Caco-2 (cell line): ENCODE results near the gene BCAS3. TPM values are rescaled to one million over a fixed set of nuclear protein-coding genes. Genes with fewer than 3 reads are reported as not detected.

Source experiments
- BruUV-seq: library from RNA; stranded (reverse); fragments of 400-500 nt; replicated peaks from 2 replicates; lab custom pipeline; 2021; lab: Mats Ljungman, UMichigan
- CTCF ChIA-PET: fragments of 300-600 bp; sonication (Branson Sonifier 250); formaldehyde crosslinking; loops from one replicate; lab custom pipeline; 2022; ENCODE audit warnings: antibody characterized with exemption; lab: Charles Lee
- POLR2A ChIA-PET: fragments of 300-600 bp; sonication (Branson Sonifier 250); formaldehyde crosslinking; loops from one replicate; lab custom pipeline; 2022; ENCODE audit warnings: antibody characterized with exemption; lab: Charles Lee
- DNase-seq, 2 experiments: peaks; one replicate each; pipeline versions ENCODE4 v3.0.0 to v3.0.0-alpha.2; 2020 to 2022
- H3K27me3 ChIP-seq: replicated peaks from 2 replicates; pipeline ENCODE4 v1.6.0; 2011; ENCODE audit warnings: low read length; ENCODE audit not compliant: control insufficient read depth, insufficient read depth
- H3K36me3 ChIP-seq: 2 replicates; pipeline ENCODE4 v1.5.1; 2011; ENCODE audit warnings: low read length; ENCODE audit not compliant: control insufficient read depth, insufficient read depth
- H3K4me1 ChIP-seq: fragments of 250-450 bp; sonication (Bioruptor Pico); 2 replicates; pipeline ENCODE4 v1.5.1; 2020; ENCODE audit warnings: mild to moderate bottlenecking
- H3K4me3 ChIP-seq: 2 replicates; pipeline ENCODE4 v1.5.1; 2011; ENCODE audit warnings: low read depth, mild to moderate bottlenecking, control low read depth, low read length
- H3K9me3 ChIP-seq: fragments of 250-450 bp; sonication (Bioruptor Pico); 2 replicates; pipeline ENCODE4 v1.5.1; 2020; ENCODE audit warnings: mild to moderate bottlenecking, moderate library complexity
- H3K27ac Mint-ChIP-seq: one replicate; pipeline ENCODE4 v1.8.0; 2022; ENCODE audit warnings: mixed read lengths; ENCODE audit not compliant: unreplicated experiment
- H3K27me3 Mint-ChIP-seq: one replicate; pipeline ENCODE4 v1.8.0; 2022; ENCODE audit warnings: mixed read lengths; ENCODE audit not compliant: insufficient read depth, unreplicated experiment
- H3K36me3 Mint-ChIP-seq: one replicate; pipeline ENCODE4 v1.8.0; 2022; ENCODE audit warnings: mild to moderate bottlenecking, mixed read lengths; ENCODE audit not compliant: insufficient read depth, unreplicated experiment
- H3K4me1 Mint-ChIP-seq: one replicate; pipeline ENCODE4 v1.8.0; 2022; ENCODE audit warnings: low read depth, mixed read lengths; ENCODE audit not compliant: unreplicated experiment
- H3K4me3 Mint-ChIP-seq: one replicate; pipeline ENCODE4 v1.8.0; 2022; ENCODE audit warnings: mild to moderate bottlenecking, moderate library complexity, mixed read lengths; ENCODE audit not compliant: unreplicated experiment
- H3K9me3 Mint-ChIP-seq: one replicate; pipeline ENCODE4 v1.8.0; 2022; ENCODE audit warnings: mixed read lengths; ENCODE audit not compliant: unreplicated experiment
- CTCF ChIP-seq, 2 experiments: fragments of 200-600 bp in 1 of 2; IDR thresholded peaks; 1 replicate in 1 of 2; 2 replicates in 1 of 2; pipeline versions ENCODE4 v1.5.1 to v1.8.0; 2011 to 2022; ENCODE audit warnings: antibody characterized with exemption in 1 of 2, control low read depth in 1 of 2, inconsistent platforms in 1 of 2, low read depth in 1 of 2, low read length in 1 of 2, mild to moderate bottlenecking in 1 of 2, moderate library complexity in 1 of 2; ENCODE audit not compliant: insufficient read depth in 1 of 2, severe bottlenecking in 1 of 2, unreplicated experiment in 1 of 2
- intact Hi-C: fragments of 100-400 bp; cut with micrococcal nuclease; formaldehyde crosslinking; loops from one replicate; pipeline ENCODE4 v1.10.0; 2022; ENCODE audit not compliant: unreplicated experiment
- total RNA-seq: library from RNA; stranded (reverse); gene quantifications from 2 replicates; pipeline ENCODE4 v1.2.3, GENCODE V29; 2022

The BCAS3 gene
- total RNA-seq, 1 experiment from 2014 or later = 44.1 TPM

DNA sequence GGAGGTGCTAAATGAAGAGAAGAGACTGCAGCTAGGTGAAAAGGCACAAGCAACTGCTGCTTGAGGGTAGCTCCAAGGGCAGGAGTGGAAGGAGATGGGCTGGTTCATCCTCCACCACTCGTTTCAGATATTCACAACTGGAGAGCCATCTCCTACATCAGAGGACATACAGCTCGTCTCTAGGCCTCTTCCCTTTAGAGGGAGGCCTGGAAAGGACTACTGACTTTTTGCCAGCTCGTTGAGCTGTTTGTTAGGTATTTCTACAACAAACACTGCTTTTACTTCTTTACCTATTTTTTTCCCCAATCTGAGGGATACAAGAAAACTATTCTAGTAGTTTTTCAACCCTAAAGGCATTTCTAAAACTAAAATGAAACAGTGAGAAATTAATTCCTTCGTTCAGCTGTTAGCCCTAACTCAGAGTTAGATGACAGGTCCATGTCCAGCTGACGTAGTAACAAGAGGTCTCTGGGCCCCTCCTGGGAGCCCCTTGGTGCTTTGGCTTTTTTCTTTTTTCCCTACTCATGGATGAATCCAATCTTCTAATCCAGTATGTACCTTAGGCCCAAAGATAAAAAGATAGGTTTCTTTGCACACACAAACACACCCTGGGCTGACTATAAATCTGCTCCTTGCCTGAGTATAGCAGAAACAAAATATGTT is 674.2 kb downstream of the BCAS3 start:
- POLR2A ChIA-PET = no interaction called here
- no TSS peak for BruUV-seq

DNA sequence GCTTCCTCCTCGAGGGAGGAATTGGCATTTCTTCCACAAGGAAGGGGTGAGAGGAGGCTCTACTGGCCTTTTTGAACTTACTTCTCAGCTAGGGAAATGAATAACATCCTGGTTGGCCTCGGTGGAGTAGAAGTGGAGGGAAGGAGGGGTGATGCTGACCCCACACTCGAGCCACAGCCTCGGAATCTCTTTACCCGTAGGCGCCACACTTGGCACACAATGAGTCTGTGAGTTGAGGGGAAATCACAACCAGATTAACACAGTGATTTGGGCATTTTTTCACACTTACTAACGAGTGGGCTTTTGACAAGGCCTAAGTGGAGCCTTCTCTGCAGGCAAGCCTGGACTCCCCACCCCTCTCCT is 674.7 kb downstream of the BCAS3 start:
- Histone ChIP-seq H3K27me3 (no peaks in the 10 kb centered on the region), H3K4me1 (peaks cover 10% of the 10 kb centered on the region), H3K9me3 (no peaks in the 10 kb centered on the region), H3K4me3 (no peak overlapping the region), H3K36me3 (no peaks in the 10 kb centered on the region)
- H3K4me3 Mint-ChIP-seq = no peak overlapping the region
- H3K27ac Mint-ChIP-seq = no peak overlapping the region
- BruUV-seq = no TSS peak
- CTCF ChIA-PET = no interaction called here
- no peaks in the 10 kb centered on the region for H3K36me3 Mint-ChIP-seq
- POLR2A ChIA-PET = no interaction called here
- H3K4me1 Mint-ChIP-seq = no peaks in the 10 kb centered on the region
- no peak for DNase-seq
- no peak for TF ChIP-seq CTCF (IDR thresholded peaks at IDR 0.05; ENCODE audit: insufficient read depth in 1 of 2, low read depth in 1 of 2, low read length in 1 of 2, severe bottlenecking in 1 of 2, unreplicated experiment in 1 of 2)
- no peaks in the 10 kb centered on the region for H3K27me3 Mint-ChIP-seq
- intact Hi-C loops = no loop called here
- H3K9me3 Mint-ChIP-seq = no peaks in the 10 kb centered on the region

More for the DNA sequence above, 674.2 kb downstream of the BCAS3 start:
- Mint-ChIP-seq H3K36me3 (no peaks in the 10 kb centered on the region), H3K4me3 (no peak overlapping the region), H3K9me3 (no peaks in the 10 kb centered on the region), H3K27me3 (no peaks in the 10 kb centered on the region), H3K27ac (no peak overlapping the region), H3K4me1 (no peaks in the 10 kb centered on the region)
- Histone ChIP-seq H3K4me1 (peaks cover 9% of the 10 kb centered on the region), H3K4me3 (no peak overlapping the region), H3K27me3 (no peaks in the 10 kb centered on the region), H3K36me3 (no peaks in the 10 kb centered on the region), H3K9me3 (no peaks in the 10 kb centered on the region)
- TF ChIP-seq CTCF (IDR thresholded peaks at IDR 0.05; ENCODE audit: insufficient read depth in 1 of 2, low read depth in 1 of 2, low read length in 1 of 2, severe bottlenecking in 1 of 2, unreplicated experiment in 1 of 2) = no peak
- no peak for DNase-seq
- intact Hi-C loops = no loop called here
- CTCF ChIA-PET = interaction anchor here (0.8 kb wide), 1 partner anchor 17 kb away, joined by 3 read pairs; no protein-coding TSS in a partner anchor

GRCh38 chr17:61352781-61353491 is 675.3 kb downstream of the BCAS3 start:
- Mint-ChIP-seq H3K27ac (no peak overlapping the region), H3K27me3 (no peaks in the 10 kb centered on the region), H3K36me3 (no peaks in the 10 kb centered on the region), H3K9me3 (no peaks in the 10 kb centered on the region), H3K4me3 (no peak overlapping the region), H3K4me1 (no peaks in the 10 kb centered on the region)
- no peaks in the 10 kb centered on the region for H3K27me3 ChIP-seq
- peaks cover 10% of the 10 kb centered on the region for H3K4me1 ChIP-seq
- H3K9me3 ChIP-seq = no peaks in the 10 kb centered on the region
- no peak overlapping the region for H3K4me3 ChIP-seq
- H3K36me3 ChIP-seq = no peaks in the 10 kb centered on the region
- POLR2A ChIA-PET = no interaction called here
- intact Hi-C loops = no loop called here
- DNase-seq = no peak
- BruUV-seq = no TSS peak
- CTCF ChIA-PET = no interaction called here
- TF ChIP-seq CTCF (IDR thresholded peaks at IDR 0.05; ENCODE audit: insufficient read depth in 1 of 2, low read depth in 1 of 2, low read length in 1 of 2, severe bottlenecking in 1 of 2, unreplicated experiment in 1 of 2) = no peak
